Testis (tissue), 2 donors: ENCODE results near the gene NHSL2.

ENCODE experiments used
- POLR2A ChIP-seq: fragments of 450-650 bp; IDR thresholded peaks from one replicate; pipeline ENCODE4 v1.6.1; 2017; ENCODE audit warnings: antibody characterized with exemption, mild to moderate bottlenecking, moderate library complexity
- TF ChIP-seq, protein P1 (sequence below), 3 experiments: fragments of 450-650 bp in 2 of 3; fragments of 200-600 bp in 1 of 3; sonication (generic) in 1 of 3; IDR thresholded peaks; one replicate each; pipeline ENCODE4 v1.5.1; 2016 to 2019; ENCODE audit warnings: antibody characterized with exemption in 3 of 3, mild to moderate bottlenecking in 2 of 3, moderate library complexity in 1 of 3

DNA sequence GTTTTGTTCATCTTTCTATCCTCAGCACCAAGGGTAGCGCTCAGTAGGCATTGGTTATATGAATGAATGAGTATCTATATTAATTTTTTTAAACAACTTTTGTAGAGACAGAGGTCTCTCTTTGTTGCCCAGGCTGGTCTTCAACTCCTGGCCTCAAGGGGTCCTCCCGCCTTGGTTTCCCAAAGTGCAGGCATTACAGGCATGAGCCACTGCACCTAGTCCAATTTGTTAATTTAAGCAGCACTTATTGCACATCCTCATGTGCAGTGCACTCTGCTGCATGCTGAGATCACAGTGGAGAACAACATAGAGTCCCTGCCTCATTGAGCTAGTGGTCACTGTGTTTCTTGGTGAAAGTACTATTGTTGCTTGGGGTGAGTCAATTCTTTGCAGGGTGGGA lies 94.4 kb downstream of the NHSL2 start:
- no peak for TF ChIP-seq POLR2A
- TF ChIP-seq, protein P1, sequence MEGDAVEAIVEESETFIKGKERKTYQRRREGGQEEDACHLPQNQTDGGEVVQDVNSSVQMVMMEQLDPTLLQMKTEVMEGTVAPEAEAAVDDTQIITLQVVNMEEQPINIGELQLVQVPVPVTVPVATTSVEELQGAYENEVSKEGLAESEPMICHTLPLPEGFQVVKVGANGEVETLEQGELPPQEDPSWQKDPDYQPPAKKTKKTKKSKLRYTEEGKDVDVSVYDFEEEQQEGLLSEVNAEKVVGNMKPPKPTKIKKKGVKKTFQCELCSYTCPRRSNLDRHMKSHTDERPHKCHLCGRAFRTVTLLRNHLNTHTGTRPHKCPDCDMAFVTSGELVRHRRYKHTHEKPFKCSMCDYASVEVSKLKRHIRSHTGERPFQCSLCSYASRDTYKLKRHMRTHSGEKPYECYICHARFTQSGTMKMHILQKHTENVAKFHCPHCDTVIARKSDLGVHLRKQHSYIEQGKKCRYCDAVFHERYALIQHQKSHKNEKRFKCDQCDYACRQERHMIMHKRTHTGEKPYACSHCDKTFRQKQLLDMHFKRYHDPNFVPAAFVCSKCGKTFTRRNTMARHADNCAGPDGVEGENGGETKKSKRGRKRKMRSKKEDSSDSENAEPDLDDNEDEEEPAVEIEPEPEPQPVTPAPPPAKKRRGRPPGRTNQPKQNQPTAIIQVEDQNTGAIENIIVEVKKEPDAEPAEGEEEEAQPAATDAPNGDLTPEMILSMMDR (IDR thresholded peaks at IDR 0.05): no peak
